Measurements from ENCODE around the gene VWA2. TPM values are rescaled to one million over a fixed set of nuclear protein-coding genes. Genes with fewer than 3 reads are reported as not detected.

Gene VWA2
- polyA plus RNA-seq, 3 donors: not detected

- 99% methylated on average over 15 of the region's 16 CpGs for WGBS (ENCODE audit: insufficient coverage)
- no peak overlapping the region for H3K4me3 ChIP-seq (replicated peaks in 1 of 3; ENCODE audit: low read depth in 2 of 3, low read length in 3 of 3)
- H3K36me3 ChIP-seq (replicated peaks in 1 of 2; ENCODE audit: control insufficient read depth in 1 of 2, insufficient read depth in 2 of 2, low read length in 2 of 2): no peaks in the 10 kb centered on the region
- H3K27ac Mint-ChIP-seq: no peak overlapping the region
- TF ChIP-seq CTCF (IDR thresholded peaks at IDR 0.05): no peak
- H3K27me3 Mint-ChIP-seq (ENCODE audit: low read depth in 3 of 3): peaks cover 0 to 2% (median 1%) of the 10 kb centered on the region in 3 donors
- peaks cover 0 to 4% (median 0%) of the 10 kb centered on the region in 7 donors for H3K9me3 Mint-ChIP-seq
- intact Hi-C loops (cut with micrococcal nuclease): no loop called here
- H3K79me2 ChIP-seq (ENCODE audit: insufficient read depth, low read length): no peaks in the 10 kb centered on the region
- no peak overlapping the region for H3K27ac ChIP-seq (ENCODE audit: low read depth in 1 of 2, low read length in 2 of 2)
- no peaks in the 10 kb centered on the region for H3K4me1 ChIP-seq (ENCODE audit: control insufficient read depth in 1 of 2, insufficient read depth in 2 of 2, low read length in 2 of 2)
- H3K4me3 Mint-ChIP-seq: no peak overlapping the region
- no peak overlapping the region for H3K9ac ChIP-seq (ENCODE audit: insufficient read depth, low read length, poor library complexity, severe bottlenecking)
- no peak for DNase-seq
- no peaks in the 10 kb centered on the region for H3K9me3 ChIP-seq (replicated peaks in 1 of 2; ENCODE audit: control insufficient read depth in 1 of 2, insufficient read depth in 1 of 2, low read length in 2 of 2)
- H3K4me1 Mint-ChIP-seq: no peaks in the 10 kb centered on the region
- no peaks in the 10 kb centered on the region for H4K20me1 ChIP-seq (ENCODE audit: insufficient read depth, low read length)
- no peaks in the 10 kb centered on the region for H3K36me3 Mint-ChIP-seq
- no peak overlapping the region for H3K4me2 ChIP-seq (replicated peaks; ENCODE audit: extremely low read depth, low read length, poor library complexity, severe bottlenecking)
- H3K27me3 ChIP-seq (ENCODE audit: control insufficient read depth in 2 of 2, insufficient read depth in 2 of 2, low read length in 2 of 2): no peaks in the 10 kb centered on the region
- no peak overlapping the region for H2AFZ ChIP-seq (ENCODE audit: insufficient read depth, low read depth, low read length, poor library complexity, severe bottlenecking)
Measured at GRCh38 chr10:114289096-114289436, 50.0 kb downstream of the VWA2 start.

GRCh38 chr10:114290038-114290437 is 51.0 kb downstream of the VWA2 start:
- H3K9me3 Mint-ChIP-seq: peaks cover 0 to 8% (median 7%) of the 10 kb centered on the region in 7 donors
- no peak for DNase-seq
- 97% methylated on average over 10 of the region's 10 CpGs for WGBS (ENCODE audit: insufficient coverage)

More at GRCh38 chr10:114290038-114290437, 51.0 kb downstream of the VWA2 start:
- no peak overlapping the region for H3K9ac ChIP-seq (ENCODE audit: insufficient read depth, low read length, poor library complexity, severe bottlenecking)
- intact Hi-C loops (cut with micrococcal nuclease): no loop called here
- no peaks in the 10 kb centered on the region for H3K36me3 ChIP-seq (replicated peaks in 1 of 2; ENCODE audit: control insufficient read depth in 1 of 2, insufficient read depth in 2 of 2, low read length in 2 of 2)
- no peaks in the 10 kb centered on the region for H3K4me1 Mint-ChIP-seq
- no peak overlapping the region for H3K4me3 Mint-ChIP-seq
- H3K27me3 Mint-ChIP-seq (ENCODE audit: low read depth in 3 of 3): peaks cover 0 to 2% (median 1%) of the 10 kb centered on the region in 3 donors
- H3K36me3 Mint-ChIP-seq: no peaks in the 10 kb centered on the region
- no peaks in the 10 kb centered on the region for H3K27me3 ChIP-seq (ENCODE audit: control insufficient read depth in 2 of 2, insufficient read depth in 2 of 2, low read length in 2 of 2)
- H3K9me3 ChIP-seq (replicated peaks in 1 of 2; ENCODE audit: control insufficient read depth in 1 of 2, insufficient read depth in 1 of 2, low read length in 2 of 2): peaks cover 0 to 8% of the 10 kb centered on the region in 2 donors
- no peak overlapping the region for H3K27ac Mint-ChIP-seq
- H3K4me1 ChIP-seq (ENCODE audit: control insufficient read depth in 1 of 2, insufficient read depth in 2 of 2, low read length in 2 of 2): no peaks in the 10 kb centered on the region
- H3K79me2 ChIP-seq (ENCODE audit: insufficient read depth, low read length): no peaks in the 10 kb centered on the region
- H2AFZ ChIP-seq (ENCODE audit: insufficient read depth, low read depth, low read length, poor library complexity, severe bottlenecking): no peak overlapping the region
- no peaks in the 10 kb centered on the region for H4K20me1 ChIP-seq (ENCODE audit: insufficient read depth, low read length)
- TF ChIP-seq CTCF (IDR thresholded peaks at IDR 0.05): no peak
- H3K4me3 ChIP-seq (replicated peaks in 1 of 3; ENCODE audit: low read depth in 2 of 3, low read length in 3 of 3): no peak overlapping the region
- H3K4me2 ChIP-seq (replicated peaks; ENCODE audit: extremely low read depth, low read length, poor library complexity, severe bottlenecking): no peak overlapping the region
- no peak overlapping the region for H3K27ac ChIP-seq (ENCODE audit: low read depth in 1 of 2, low read length in 2 of 2)

Measured in CD14-positive monocyte (primary cell).